ENCODE data around the gene DIS3L2. TPM values are rescaled to one million over a fixed set of nuclear protein-coding genes. Genes with fewer than 3 reads are reported as not detected.
A peak's percentile ranks its signal among the peaks of the same experiment; 100 is the strongest.
"Not testable (repeated sequence)": the region's sequence is repeated elsewhere in the genome, so short reads cannot be mapped to it uniquely, and the experiment has no call there.

Gene DIS3L2
- total RNA-seq, 4 donors from 2014 or later, result 52.8 to 74.9 (median 61.8) TPM

DNA sequence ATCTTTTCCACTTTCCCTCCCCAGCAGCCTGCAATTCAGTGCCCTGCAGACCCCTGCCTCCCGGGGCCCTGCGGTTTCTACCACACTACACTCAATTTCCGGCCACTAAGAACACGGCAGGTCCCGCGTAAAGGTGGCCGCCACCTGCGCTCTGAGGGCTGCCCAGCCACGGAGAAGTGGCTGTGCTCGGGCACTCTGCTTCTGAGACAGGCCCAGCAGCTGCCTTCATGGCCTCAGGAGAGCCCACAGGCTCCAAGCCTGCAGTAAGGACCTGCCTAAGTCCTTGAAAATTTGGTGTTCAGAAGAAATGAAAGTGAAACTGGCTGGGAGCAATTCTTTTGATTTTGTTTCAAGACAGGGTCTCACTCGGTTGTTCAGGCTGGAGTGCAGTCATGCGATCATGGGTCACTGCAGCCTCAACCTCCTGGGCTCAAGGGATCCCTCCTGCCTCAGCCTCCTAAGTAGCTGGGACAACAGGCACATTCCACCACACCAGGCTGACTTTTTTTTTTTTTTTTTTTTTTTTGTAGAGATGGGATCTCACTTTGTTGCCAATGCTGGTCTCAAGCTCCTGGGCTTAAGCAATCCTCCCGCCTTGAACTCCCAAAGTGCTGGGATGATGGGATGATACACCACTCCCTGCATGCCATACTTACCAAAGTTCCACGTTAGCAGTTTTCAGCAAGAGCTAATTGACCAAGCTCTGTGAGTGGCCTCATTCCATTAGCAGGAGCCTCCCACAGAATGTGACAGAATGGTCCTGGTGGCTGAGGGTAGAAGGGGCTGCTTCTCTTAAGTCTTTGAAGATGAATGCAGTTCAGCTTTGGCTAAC is 402.5 kb downstream of the DIS3L2 start:
- H3K27ac ChIP-seq, result no peak overlapping the region
- WGBS, 2 donors, result 66 to 73% methylated on average over 14 of the region's 14 CpGs
- TF ChIP-seq EP300 (IDR thresholded peaks at IDR 0.05) (no peak), POLR2A (IDR thresholded peaks at IDR 0.05) (no peak), CTCF (IDR thresholded peaks at IDR 0.05) (no peak)
- H3K4me3 ChIP-seq, result peak overlapping the region in 2 of 4 donors; percentile 14 to 19
- H3K36me3 ChIP-seq, result no peaks in the 10 kb centered on the region
- H3K4me1 ChIP-seq, result no peaks in the 10 kb centered on the region
- DNase-seq (ENCODE audit: low spot score in 2 of 2), result no peak
- no peaks in the 10 kb centered on the region for H3K27me3 ChIP-seq
- H3K9me3 ChIP-seq, result peaks cover 0 to 2% (median 0%) of the 10 kb centered on the region in 4 donors

DNA sequence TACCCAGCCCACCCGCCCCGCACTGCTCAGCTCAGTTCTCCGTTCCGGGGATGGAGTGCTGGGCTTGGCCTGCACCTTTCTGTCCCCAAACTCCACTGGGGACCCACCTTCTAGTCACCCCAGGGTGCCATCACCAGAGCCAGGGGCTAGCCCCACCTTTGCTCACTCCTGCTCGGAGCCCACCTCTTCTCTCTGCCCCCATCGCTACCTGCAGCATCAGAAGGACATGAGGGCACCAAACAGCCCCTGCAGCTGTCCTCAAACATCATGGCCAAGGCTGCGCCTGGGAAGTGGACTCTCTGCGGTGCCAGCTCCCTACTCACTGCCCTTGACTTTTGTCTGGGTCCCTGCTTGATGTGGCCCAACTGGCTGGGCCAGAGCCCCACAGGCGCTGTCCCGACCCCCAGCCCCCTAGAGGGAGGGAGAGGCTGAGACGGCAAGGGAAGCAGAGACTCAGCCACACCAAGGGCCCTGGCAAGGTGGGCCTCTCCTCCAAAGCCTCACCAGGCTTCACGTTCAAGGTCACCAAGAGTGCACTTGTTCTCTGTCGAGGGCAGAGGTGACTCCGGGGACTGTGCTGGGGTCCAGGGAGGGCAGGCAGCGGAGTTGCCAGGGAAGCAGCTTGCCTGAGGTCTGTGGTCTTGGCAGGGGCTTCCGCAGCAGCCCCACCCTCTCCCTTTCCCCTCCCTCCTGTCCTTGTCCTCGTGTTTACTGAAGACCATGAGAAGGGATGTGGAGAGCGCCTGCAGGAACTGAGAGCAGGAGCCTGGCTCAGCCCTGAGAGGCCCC is 403.5 kb downstream of the DIS3L2 start:
- H3K36me3 ChIP-seq; H3K4me3 ChIP-seq; DNase-seq (ENCODE audit: low spot score in 2 of 2); H3K27ac ChIP-seq; H3K9me3 ChIP-seq; H3K27me3 ChIP-seq; H3K4me1 ChIP-seq: not testable (repeated sequence)
- WGBS, 2 donors, result 71 to 76% methylated on average over 16 of the region's 18 CpGs

- TF ChIP-seq EP300 (IDR thresholded peaks at IDR 0.05) (no peak), CTCF (IDR thresholded peaks at IDR 0.05) (peak in 1 of 5 experiments; percentile 22)
- H3K36me3 ChIP-seq, result no peaks in the 10 kb centered on the region
- H3K4me1 ChIP-seq, result no peaks in the 10 kb centered on the region
- no peak for DNase-seq (ENCODE audit: low spot score in 2 of 2)
- WGBS, 2 donors, result 77 to 84% methylated on average over 17 to 20 of the region's 20 CpGs
- no peaks in the 10 kb centered on the region for H3K27me3 ChIP-seq
- no peak overlapping the region for H3K4me3 ChIP-seq
- H3K9me3 ChIP-seq, result no peaks in the 10 kb centered on the region
- H3K27ac ChIP-seq, result no peak overlapping the region
These were observed 404.3 kb downstream of the DIS3L2 start for GRCh38 chr2:232365621-232366321.

GRCh38 chr2:232366461-232366860 is 404.9 kb downstream of the DIS3L2 start:
- not testable (repeated sequence) for H3K36me3 ChIP-seq; DNase-seq (ENCODE audit: low spot score in 2 of 2); H3K4me1 ChIP-seq; H3K27me3 ChIP-seq; H3K4me3 ChIP-seq; H3K27ac ChIP-seq; H3K9me3 ChIP-seq
- WGBS, 2 donors, result 89 to 96% methylated on average over 10 to 16 of the region's 23 CpGs

GRCh38 chr2:232367016-232367415 is 405.5 kb downstream of the DIS3L2 start:
- Histone ChIP-seq H3K4me1 (no peaks in the 10 kb centered on the region), H3K36me3 (no peaks in the 10 kb centered on the region), H3K27me3 (no peaks in the 10 kb centered on the region), H3K4me3 (no peak overlapping the region), H3K9me3 (no peaks in the 10 kb centered on the region), H3K27ac (no peak overlapping the region)
- TF ChIP-seq EP300 (IDR thresholded peaks at IDR 0.05), result no peak
- no peak for TF ChIP-seq POLR2A (IDR thresholded peaks at IDR 0.05)
- TF ChIP-seq CTCF (IDR thresholded peaks at IDR 0.05), result no peak
- 81 to 82% methylated on average over 7 of the region's 7 CpGs for WGBS, 2 donors
- DNase-seq (ENCODE audit: low spot score in 2 of 2), result no peak
